Sciatic nerve (tissue), 2 donors: ENCODE measurements around the gene CTSS. TPM values are rescaled to one million over a fixed set of nuclear protein-coding genes. Genes with fewer than 3 reads are reported as not detected.
"Not testable (repeated sequence)": the region's sequence is repeated elsewhere in the genome, so short reads cannot be mapped to it uniquely, and the experiment has no call there.

Source experiments
- ATAC-seq: fragments of 200-7000 bp; cut with Tn5 transposase; one replicate; pipeline ENCODE4 v1.9.1; 2020; ENCODE audit warnings: mild to moderate bottlenecking, moderate library complexity
- DNase-seq: peaks from one replicate; pipeline ENCODE4 v3.0.0-alpha.2; 2020; ENCODE audit warnings: low spot score
- intact Hi-C: fragments of 100-400 bp; cut with DNase I; formaldehyde crosslinking; loops from one replicate; pipeline ENCODE4 v1.14.2; 2022
- total RNA-seq: library from RNA; stranded (reverse); fragmentation: NEBNext Ultra II Directional; extraction: Animal tissue kit (Norgen Biotek cat#: 25700); gene quantifications from one replicate; pipeline ENCODE4 v1.2.1, GENCODE V29; 2021
- donor health status: DM: no; HTN: no; CAD: no.
- donor health status: DM: no; HTN: no; CAD: no.

CTSS gene
- total RNA-seq, 1 donor from 2014 or later = 80.9 TPM

DNA sequence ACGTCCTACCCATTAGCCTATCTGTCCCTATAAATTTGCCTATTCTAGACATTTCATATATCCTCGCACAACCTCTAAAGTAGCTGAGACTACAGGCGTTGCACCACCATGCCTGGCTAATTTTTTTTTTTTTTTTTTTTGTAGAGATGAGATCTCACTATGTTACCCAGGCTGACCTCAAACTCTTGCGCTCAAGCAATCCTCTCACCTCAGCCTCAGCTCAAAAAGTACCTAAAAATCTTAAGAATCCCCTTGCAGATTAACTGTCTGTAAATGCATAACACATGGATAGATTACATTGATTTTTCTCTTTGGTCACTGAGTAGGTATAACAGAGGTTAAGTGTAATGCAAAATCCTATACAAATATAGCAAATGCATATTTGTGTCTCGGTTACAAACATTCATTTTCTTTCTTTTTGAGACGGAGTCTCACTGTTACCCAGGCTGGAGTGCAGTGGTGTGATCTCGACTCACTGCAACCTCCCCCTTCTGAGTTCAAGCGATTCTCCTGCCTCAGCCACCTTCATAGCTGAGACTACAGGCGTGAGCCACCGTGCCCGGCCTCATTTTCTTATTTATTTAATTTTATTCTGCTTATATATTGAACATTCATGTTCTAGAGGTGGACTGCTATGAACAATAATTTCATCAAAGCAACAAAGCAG, 47.2 kb downstream of the CTSS start:
- DNase-seq (no peak), ATAC-seq (no peak)
- intact Hi-C loops = no loop called here

DNA sequence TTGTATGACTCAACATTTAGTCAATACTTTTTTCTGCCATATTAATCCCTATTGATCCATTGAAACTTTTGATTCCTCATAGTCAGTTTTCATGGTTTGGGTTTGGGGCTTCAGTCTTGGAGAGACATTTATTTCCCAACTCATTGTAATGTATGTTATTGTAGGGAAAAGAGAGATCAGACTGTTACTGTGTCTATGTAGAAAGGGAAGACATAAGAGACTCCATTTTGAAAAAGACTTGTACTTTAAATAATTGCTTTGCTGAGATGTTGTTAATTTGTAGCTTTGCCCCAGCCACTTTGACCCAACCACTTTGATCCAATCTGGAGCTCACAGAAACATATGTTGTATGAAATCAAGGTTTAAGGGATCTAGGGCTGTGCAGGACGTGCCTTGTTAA, 56.5 kb downstream of the CTSS start:
- DNase-seq, intact Hi-C loops, ATAC-seq: not testable (repeated sequence)

DNA sequence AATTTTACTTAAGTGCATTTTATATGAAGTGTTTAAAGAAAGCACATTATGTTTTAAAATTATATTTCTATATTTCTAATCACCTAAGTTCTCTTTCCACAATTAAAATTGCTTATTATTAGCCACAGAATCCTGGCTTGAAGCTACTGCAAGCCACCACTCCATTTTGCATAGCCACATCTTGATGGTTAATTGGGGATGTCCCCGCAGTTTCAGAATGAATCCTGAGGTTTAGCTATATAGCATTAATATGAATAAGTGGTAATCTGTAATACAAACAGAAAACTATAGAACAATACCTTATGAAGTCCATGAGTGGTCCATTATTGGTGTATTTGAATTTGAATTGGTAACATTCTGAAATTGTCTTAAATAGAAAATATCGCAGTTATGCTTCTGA, 57.0 kb downstream of the CTSS start:
- intact Hi-C loops = no loop called here
- ATAC-seq (no peak), DNase-seq (no peak)

DNA sequence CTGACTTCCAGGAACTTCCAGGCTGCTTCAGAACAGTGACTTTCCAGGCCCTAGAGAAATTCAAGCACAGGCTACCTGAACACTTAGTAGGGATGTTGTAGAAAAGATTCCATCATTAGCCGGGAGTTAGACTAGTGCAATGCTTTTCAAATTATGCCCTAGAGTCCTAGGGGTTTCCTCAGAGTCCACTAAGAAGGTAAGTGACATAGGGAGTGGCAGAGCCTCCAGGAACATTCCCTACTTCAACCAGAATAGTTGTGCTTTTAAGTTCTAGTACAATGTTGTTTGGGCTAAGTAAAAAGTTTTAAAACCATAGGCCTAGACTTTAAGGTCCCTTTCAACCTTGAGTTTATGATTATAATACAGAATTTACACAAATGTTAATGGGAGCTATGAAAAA, 59.5 kb downstream of the CTSS start:
- no peak for ATAC-seq
- intact Hi-C loops = no loop called here
- no peak for DNase-seq

DNA sequence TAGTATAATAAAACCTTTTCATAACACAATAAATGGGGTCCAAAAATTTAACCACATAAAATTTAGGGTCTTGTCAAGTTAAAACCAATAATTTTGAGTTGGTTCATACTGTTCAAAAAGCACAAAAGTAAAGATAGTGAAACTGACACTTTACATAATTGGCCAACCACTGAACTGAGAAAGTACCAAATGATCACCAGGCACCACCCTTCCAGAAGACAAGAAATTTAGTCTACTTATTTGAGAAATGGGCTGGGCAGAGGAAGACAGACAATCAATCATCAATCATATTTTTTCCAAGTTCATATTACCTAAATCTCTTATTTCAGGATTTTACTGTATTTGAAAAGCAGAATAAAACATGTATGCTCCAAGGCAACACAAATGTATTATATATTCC, 62.2 kb downstream of the CTSS start:
- no peak for ATAC-seq
- DNase-seq = no peak
- intact Hi-C loops = no loop called here

DNA sequence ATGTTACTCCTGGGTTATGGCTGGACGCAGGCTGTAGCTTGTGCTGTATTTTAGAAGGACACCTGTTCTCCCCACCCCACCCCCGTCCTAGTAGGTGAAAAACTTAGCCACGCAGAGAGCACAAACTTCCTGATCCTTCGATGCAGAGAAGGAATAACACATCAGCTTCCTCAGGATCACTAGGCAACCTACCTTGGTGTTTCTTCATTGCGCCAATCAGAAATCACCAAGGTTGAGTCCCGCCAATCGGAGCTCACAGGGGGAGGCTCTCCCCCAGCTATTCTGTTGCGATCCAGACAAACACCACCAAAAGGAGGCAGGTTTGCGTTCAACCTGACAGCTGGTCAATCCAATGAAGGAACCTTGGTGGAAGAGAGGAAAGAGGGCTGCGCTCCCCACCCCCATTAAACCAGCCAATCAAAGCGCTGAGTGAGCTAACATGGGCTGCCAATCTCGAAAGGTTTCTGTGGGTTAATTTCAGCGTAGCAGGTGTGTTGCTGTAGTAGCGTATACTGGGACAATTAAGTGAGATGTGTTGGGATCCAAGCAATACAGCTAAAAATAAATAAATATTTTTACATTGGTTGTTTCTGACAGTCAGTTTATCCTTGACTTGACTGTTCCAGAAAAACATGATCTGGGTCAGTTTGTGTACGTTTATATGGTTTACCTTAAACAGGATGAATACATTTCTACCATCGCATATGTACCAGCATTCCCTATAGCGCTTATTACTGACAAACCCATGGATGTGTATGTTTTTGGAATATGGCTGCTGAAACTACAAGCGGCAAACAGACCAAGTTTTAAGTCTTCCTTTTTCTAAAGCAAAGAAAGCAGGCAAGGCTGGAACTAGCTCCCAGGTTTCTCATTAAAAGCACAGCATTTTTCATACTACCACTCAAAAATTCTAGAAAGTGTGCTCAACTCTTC, 68.3 kb downstream of the CTSS start, which contains the start of gene GOLPH3L:
TSS of gene GOLPH3L (minus strand) at position 160 of the 933 bp plus-strand sequence. CDS start 2,316 bp downstream, outside the sequence.
- DNase-seq (peak; percentile 90), ATAC-seq (peak; percentile 100)
- intact Hi-C loops = no loop called here

DNA sequence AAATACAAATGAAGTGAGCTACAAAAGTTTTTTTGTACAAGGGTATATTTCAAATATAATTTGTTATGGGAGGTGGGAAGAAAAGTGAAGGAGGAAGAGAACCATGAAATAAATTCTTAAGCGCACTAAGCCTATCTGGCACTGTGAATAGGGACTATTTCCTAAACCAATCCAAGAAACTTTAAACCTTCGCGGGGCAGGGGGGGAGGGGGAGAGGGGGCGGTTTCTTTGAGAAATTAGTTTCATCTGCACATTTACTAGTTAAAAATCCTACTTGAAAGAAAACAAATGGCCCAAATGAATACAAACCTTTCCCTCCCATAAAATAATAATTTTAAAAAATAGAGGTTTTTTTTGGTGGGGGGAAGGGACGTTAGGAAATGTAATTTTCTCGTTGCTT, 69.0 kb downstream of the CTSS start:
- DNase-seq (no peak), ATAC-seq (peak; percentile 28)
- intact Hi-C loops = no loop called here

DNA sequence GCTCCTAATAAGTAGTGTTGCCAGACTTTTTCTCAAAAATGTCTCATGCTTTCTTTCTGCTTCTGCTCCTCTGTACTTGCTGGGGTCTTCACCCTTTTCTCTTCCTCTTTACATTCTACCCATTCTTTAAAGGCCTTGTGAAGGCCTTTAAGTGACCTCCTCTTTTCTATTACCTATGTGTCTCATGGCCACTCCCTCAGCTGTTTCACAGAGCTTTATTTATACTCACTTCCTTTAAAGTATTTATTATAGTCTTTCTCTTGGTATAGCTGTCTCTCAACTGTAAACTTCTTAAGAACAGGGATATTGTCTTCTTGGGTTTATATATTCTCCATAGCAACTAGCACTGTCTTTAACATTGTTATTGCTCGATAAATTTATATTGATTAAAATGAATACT, 69.4 kb downstream of the CTSS start:
- intact Hi-C loops = no loop called here
- no peak for ATAC-seq
- no peak for DNase-seq

DNA sequence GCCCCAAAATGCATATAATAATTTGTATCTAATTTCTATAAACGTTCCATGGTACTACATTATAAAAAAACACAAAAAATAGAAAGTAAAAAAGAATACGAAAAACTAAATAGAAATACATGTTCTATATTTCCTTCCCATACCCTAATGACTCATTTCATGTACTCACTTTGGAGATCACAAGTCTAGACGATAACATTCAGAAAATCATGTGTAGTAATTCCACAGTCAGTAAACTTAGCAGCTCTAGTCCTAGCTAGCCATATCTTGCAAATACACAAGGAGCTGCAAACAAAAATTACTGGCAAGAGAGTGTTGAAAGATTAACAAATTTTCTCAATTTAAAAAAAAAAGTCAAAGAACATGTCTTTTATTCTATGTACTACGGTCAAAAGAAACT, 70.0 kb downstream of the CTSS start:
- intact Hi-C loops = no loop called here
- no peak for ATAC-seq
- DNase-seq = no peak

DNA sequence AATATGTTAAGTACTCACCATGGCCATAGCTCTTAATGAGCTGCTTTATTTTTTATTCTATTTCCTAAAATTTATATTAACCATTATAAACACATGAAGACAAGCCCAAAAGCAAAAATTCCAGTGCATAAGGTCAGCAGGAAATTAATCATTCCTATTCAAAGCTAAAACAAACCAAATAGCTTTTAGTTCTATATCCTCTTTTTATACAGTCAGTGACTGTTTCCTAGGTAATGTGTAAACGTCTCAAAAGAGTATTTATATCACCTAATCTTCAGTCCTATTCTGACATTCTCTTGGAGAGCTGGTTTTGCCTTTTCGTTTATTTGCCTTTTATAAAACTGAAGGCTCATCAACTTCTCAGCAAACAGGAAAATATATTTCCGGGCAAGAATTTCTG, 72.9 kb downstream of the CTSS start:
- intact Hi-C loops = no loop called here
- ATAC-seq (no peak), DNase-seq (no peak)

DNA sequence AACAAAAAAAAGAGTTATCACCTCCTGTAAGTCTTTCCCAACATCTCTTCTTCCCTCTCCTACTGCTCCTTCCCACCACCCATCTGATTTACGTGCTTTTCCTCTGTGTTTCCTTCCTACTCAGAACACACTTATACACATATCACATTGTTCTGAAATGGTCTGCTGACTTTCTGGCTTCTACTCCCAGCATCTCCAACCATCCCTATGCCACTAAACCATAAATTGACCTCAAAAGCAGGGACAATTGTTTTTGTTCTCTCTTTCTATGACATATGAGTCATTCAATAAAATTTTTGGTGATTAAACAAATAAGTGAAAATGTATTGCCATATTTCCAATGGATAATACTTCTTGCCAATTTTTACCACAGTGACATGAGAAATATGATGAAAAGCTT, 76.8 kb downstream of the CTSS start:
- DNase-seq (no peak), ATAC-seq (no peak)
- intact Hi-C loops = no loop called here

DNA sequence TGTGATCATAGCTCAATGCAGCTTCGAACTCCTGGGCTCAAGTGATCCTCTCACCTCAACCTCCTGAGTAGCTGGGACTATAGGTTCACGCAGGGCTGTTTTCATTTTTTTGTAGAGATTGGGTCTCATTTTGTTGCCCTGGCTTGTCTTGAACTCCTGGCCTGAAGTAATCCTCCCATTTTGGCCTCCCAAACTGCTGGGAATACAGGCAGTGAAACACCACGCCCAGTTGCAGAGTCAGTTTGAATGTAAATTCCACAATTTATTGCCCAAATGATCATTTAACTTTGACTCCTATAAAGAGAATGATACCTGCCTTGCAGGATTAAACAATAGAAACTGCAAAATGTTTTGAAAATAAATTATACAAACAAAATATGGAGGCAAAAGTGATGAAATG, 79.3 kb downstream of the CTSS start:
- DNase-seq (no peak), ATAC-seq (no peak)

DNA sequence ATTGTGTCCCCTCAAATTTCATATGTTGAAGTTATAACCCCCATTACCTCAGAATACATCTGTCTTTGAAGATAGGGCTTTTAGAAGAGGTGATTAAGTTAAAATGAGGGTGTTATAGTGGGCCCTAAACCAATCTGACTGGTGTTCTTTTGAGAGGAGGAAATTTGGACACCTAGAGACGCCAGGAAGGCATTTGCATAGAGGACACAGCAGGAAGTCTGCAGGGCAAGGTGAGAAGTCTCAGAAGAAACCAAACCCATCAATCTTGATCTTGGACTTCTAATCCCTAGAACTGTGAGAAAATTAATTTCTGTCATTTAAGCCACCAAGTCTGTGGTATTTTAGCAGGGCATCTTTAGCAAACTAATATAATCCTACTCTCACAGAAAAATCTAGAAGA, 81.7 kb downstream of the CTSS start:
- ATAC-seq (no peak), DNase-seq (no peak)
- intact Hi-C loops = no loop called here

More for the DNA sequence above, 79.3 kb downstream of the CTSS start:
- intact Hi-C loops = no loop called here

Other genes starting within 250 kb of the CTSS start
- 70.2 TPM for gene ADAMTSL4, start 216.4 kb downstream of the CTSS start, total RNA-seq
- 214 TPM for gene MCL1, start 186.2 kb downstream of the CTSS start, total RNA-seq
- gene ENSA, start 136.2 kb downstream of the CTSS start, total RNA-seq = 144 TPM
- gene GOLPH3L, start 68.6 kb downstream of the CTSS start, total RNA-seq = 27.6 TPM
- gene HORMAD1, start 44.9 kb downstream of the CTSS start, total RNA-seq = 3.8 TPM
- gene CTSK, start 42.5 kb upstream of the CTSS start, total RNA-seq = 101 TPM
- gene ARNT, start 110.8 kb upstream of the CTSS start, total RNA-seq = 68.1 TPM
- gene CTXND2, start 121.4 kb upstream of the CTSS start, total RNA-seq = not detected
- 52.0 TPM for gene SETDB1, start 160.6 kb upstream of the CTSS start, total RNA-seq
- 215 TPM for gene CERS2, start 209.1 kb upstream of the CTSS start, total RNA-seq
- gene ANXA9, start 216.5 kb upstream of the CTSS start, total RNA-seq = 5.6 TPM
- 50.5 TPM for gene MINDY1, start 241.1 kb upstream of the CTSS start, total RNA-seq
- 22.6 TPM for gene PRUNE1, start 242.7 kb upstream of the CTSS start, total RNA-seq